ENCODE results near the gene KDM4B. TPM values are rescaled to one million over a fixed set of nuclear protein-coding genes. Genes with fewer than 3 reads are reported as not detected.
"Not testable (repeated sequence)": the region's sequence is repeated elsewhere in the genome, so short reads cannot be mapped to it uniquely, and the experiment has no call there.

The KDM4B gene
- total and polyA plus RNA-seq, 7 donors = 7.2 to 46.5 (median 21.4) TPM

GRCh38 chr19:4939466-4939865 lies 29.4 kb upstream of the KDM4B start:
- H3K27me3 ChIP-seq = no peaks in the 10 kb centered on the region
- intact Hi-C loops (cut with DNase I) = no loop called here
- H3K27ac ChIP-seq = no peak overlapping the region
- H3K36me3 ChIP-seq = no peaks in the 10 kb centered on the region
- WGBS, 2 donors = 92 to 93% methylated on average over 7 of the region's 7 CpGs
- no peaks in the 10 kb centered on the region for H3K9me3 ChIP-seq
- no peaks in the 10 kb centered on the region for H3K4me1 ChIP-seq
- no peak for DNase-seq
- TF ChIP-seq EP300 (IDR thresholded peaks at IDR 0.05) = no peak
- no peak for TF ChIP-seq POLR2AphosphoS5 (IDR thresholded peaks at IDR 0.05)
- TF ChIP-seq CTCF (IDR thresholded peaks at IDR 0.05) = no peak
- TF ChIP-seq POLR2A (IDR thresholded peaks at IDR 0.05) = no peak
- no peak overlapping the region for H3K4me3 ChIP-seq

GRCh38 chr19:4941638-4942169 lies 27.2 kb upstream of the KDM4B start:
- DNase-seq; H3K27ac ChIP-seq; intact Hi-C loops (cut with DNase I); H3K9me3 ChIP-seq; H3K4me3 ChIP-seq; H3K27me3 ChIP-seq; H3K36me3 ChIP-seq; H3K4me1 ChIP-seq: not testable (repeated sequence)
- WGBS, 2 donors = 97% methylated on average over 35 of the region's 35 CpGs

GRCh38 chr19:4950650-4951049 lies 18.3 kb upstream of the KDM4B start:
- DNase-seq; H3K4me1 ChIP-seq; H3K36me3 ChIP-seq; intact Hi-C loops (cut with DNase I); H3K4me3 ChIP-seq; H3K27ac ChIP-seq; H3K27me3 ChIP-seq; H3K9me3 ChIP-seq: not testable (repeated sequence)
- WGBS, 2 donors = 94 to 95% methylated on average over 23 of the region's 23 CpGs

- no peak for TF ChIP-seq POLR2A (IDR thresholded peaks at IDR 0.05)
- no peak for TF ChIP-seq CTCF (IDR thresholded peaks at IDR 0.05)
- TF ChIP-seq EP300 (IDR thresholded peaks at IDR 0.05) = no peak
- TF ChIP-seq POLR2AphosphoS5 (IDR thresholded peaks at IDR 0.05) = no peak
- no peak overlapping the region for H3K27ac ChIP-seq
- H3K9me3 ChIP-seq = no peaks in the 10 kb centered on the region
- intact Hi-C loops (cut with DNase I) = no loop called here
- H3K36me3 ChIP-seq = no peaks in the 10 kb centered on the region
- no peak overlapping the region for H3K4me3 ChIP-seq
- no peaks in the 10 kb centered on the region for H3K27me3 ChIP-seq
- no peaks in the 10 kb centered on the region for H3K4me1 ChIP-seq
- DNase-seq = no peak
- WGBS, 2 donors = 91% methylated on average over 11 of the region's 11 CpGs
Observed at GRCh38 chr19:4951656-4952055, 17.3 kb upstream of the KDM4B start.

GRCh38 chr19:4952945-4953344 lies 16.0 kb upstream of the KDM4B start:
- intact Hi-C loops (cut with DNase I) = no loop called here
- no peak for DNase-seq
- no peak overlapping the region for H3K27ac ChIP-seq
- H3K4me3 ChIP-seq = no peak overlapping the region
- 92 to 95% methylated on average over 18 of the region's 18 CpGs for WGBS, 2 donors
- H3K9me3 ChIP-seq = no peaks in the 10 kb centered on the region
- no peaks in the 10 kb centered on the region for H3K27me3 ChIP-seq
- H3K4me1 ChIP-seq = no peaks in the 10 kb centered on the region
- TF ChIP-seq CTCF (IDR thresholded peaks at IDR 0.05) (no peak), POLR2AphosphoS5 (IDR thresholded peaks at IDR 0.05) (no peak), EP300 (IDR thresholded peaks at IDR 0.05) (no peak), POLR2A (IDR thresholded peaks at IDR 0.05) (no peak)
- H3K36me3 ChIP-seq = no peaks in the 10 kb centered on the region

- H3K36me3 ChIP-seq; H3K9me3 ChIP-seq; H3K4me1 ChIP-seq; intact Hi-C loops (cut with DNase I); DNase-seq; H3K4me3 ChIP-seq; H3K27me3 ChIP-seq; H3K27ac ChIP-seq: not testable (repeated sequence)
- 92 to 94% methylated on average over 46 of the region's 46 CpGs for WGBS, 2 donors
Observed at GRCh38 chr19:4954320-4955149, 14.4 kb upstream of the KDM4B start.
